Transverse colon (tissue), 3 donors: ENCODE measurements around the gene ATG13.

Experiments used
- EP300 ChIP-seq: sonication (generic); formaldehyde crosslinking; IDR thresholded peaks from one replicate; pipeline ENCODE4 v1.6.1; 2017; ENCODE audit warnings: antibody characterized with exemption, low read depth
- POLR2A ChIP-seq: fragments of 450-650 bp; IDR thresholded peaks from one replicate; pipeline ENCODE4 v1.6.1; 2016; ENCODE audit warnings: antibody characterized with exemption, mild to moderate bottlenecking, moderate library complexity
- TF ChIP-seq, protein P1 (sequence below), 5 experiments: fragments of 200-600 bp in 3 of 5; fragments of 450-650 bp in 2 of 5; sonication (generic) in 3 of 5; IDR thresholded peaks; 1 replicate in 2 of 5; 2 replicates in 3 of 5; pipeline ENCODE4 v1.5.1; 2016 to 2017; ENCODE audit warnings: antibody characterized with exemption in 5 of 5, inconsistent platforms in 3 of 5, mild to moderate bottlenecking in 2 of 5, moderate library complexity in 1 of 5

DNA sequence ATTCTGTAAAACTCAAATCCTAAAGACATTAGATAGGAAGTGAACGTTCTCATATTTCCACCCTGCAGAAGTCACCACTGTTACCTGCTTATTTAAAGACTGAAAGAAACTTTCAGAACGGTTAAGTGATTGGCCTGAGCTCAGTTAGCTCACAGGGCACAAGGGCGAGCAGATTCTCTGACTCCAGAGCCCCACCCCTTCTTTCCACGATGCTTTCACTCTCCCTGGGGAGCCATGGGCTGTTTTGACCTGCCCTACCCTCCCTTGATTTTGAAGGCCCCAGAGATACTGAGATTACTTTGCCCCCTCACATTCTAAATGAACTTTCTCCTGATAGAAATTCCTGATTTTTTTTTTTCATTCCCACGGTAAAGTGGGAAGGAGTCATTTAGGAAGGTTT, 49.2 kb downstream of the ATG13 start:
- TF ChIP-seq POLR2A (no peak), EP300 (no peak)
- TF ChIP-seq, protein P1, sequence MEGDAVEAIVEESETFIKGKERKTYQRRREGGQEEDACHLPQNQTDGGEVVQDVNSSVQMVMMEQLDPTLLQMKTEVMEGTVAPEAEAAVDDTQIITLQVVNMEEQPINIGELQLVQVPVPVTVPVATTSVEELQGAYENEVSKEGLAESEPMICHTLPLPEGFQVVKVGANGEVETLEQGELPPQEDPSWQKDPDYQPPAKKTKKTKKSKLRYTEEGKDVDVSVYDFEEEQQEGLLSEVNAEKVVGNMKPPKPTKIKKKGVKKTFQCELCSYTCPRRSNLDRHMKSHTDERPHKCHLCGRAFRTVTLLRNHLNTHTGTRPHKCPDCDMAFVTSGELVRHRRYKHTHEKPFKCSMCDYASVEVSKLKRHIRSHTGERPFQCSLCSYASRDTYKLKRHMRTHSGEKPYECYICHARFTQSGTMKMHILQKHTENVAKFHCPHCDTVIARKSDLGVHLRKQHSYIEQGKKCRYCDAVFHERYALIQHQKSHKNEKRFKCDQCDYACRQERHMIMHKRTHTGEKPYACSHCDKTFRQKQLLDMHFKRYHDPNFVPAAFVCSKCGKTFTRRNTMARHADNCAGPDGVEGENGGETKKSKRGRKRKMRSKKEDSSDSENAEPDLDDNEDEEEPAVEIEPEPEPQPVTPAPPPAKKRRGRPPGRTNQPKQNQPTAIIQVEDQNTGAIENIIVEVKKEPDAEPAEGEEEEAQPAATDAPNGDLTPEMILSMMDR (IDR thresholded peaks at IDR 0.05), result no peak
